HCT116 (cell line): ENCODE measurements around the gene TAS1R1. TPM values are rescaled to one million over a fixed set of nuclear protein-coding genes. Genes with fewer than 3 reads are reported as not detected.

ENCODE experiments used
- ATAC-seq: fragments of 200-7000 bp; cut with Tn5 transposase; 2 replicates; pipeline ENCODE4 v1.9.1; 2020; ENCODE audit warnings: mild to moderate bottlenecking, moderate library complexity
- BruUV-seq: library from RNA; stranded (reverse); fragments of 400-500 nt; replicated peaks from 2 replicates; lab custom pipeline; 2021; lab: Mats Ljungman, UMichigan
- CTCF ChIA-PET: fragments of 300-600 bp; sonication (Branson Sonifier 250); formaldehyde crosslinking; loops from one replicate; lab custom pipeline; 2021; ENCODE audit warnings: antibody characterized with exemption; lab: Charles Lee
- POLR2A ChIA-PET: fragments of 300-600, 350-600 bp; sonication (Branson Sonifier 250); formaldehyde crosslinking; loops from one replicate; lab custom pipeline; 2021; ENCODE audit warnings: antibody characterized with exemption; lab: Charles Lee
- RAD21 ChIA-PET, 2 experiments: fragments of 300-600 bp; sonication (Branson Sonifier 250); formaldehyde crosslinking; loops; one replicate each; lab custom pipeline; 2023; ENCODE audit warnings: low total read pairs in 2 of 2; ENCODE audit not compliant: uncharacterized antibody in 2 of 2, unreplicated experiment in 2 of 2, low non-redundant PET in 1 of 2; lab: Charles Lee
- DNase-seq: peaks from one replicate; pipeline ENCODE4 v3.0.0-alpha.2; 2010; ENCODE audit warnings: low read depth, low spot score
- H2AFZ ChIP-seq: fragments of 200-600 bp; shearing (Covaris generic), sonication (generic); 2 replicates; pipeline ENCODE4 v1.6.1; 2017; ENCODE audit warnings: low read depth, mixed run types, mixed read lengths, antibody characterized with exemption, low read length; ENCODE audit not compliant: poor library complexity, severe bottlenecking
- H3K27ac ChIP-seq: 2 replicates; pipeline ENCODE4 v1.5.1; 2012; ENCODE audit warnings: low read depth, low read length
- H3K27me3 ChIP-seq: fragments of 200-600 bp; sonication (generic); 2 replicates; pipeline ENCODE4 v1.6.1; 2016; ENCODE audit warnings: mixed run types, low read length, mixed read lengths; ENCODE audit not compliant: insufficient read depth
- H3K36me3 ChIP-seq, 2 experiments: fragments of 200-500 bp in 1 of 2; fragments of 200-600 bp in 1 of 2; sonication (Bioruptor generic) in 1 of 2; sonication (generic) in 1 of 2; 2 replicates each; pipeline versions ENCODE4 v1.5.1 to v1.6.1; 2014 to 2016; ENCODE audit warnings: low read length in 2 of 2, inconsistent platforms in 1 of 2, mixed read lengths in 1 of 2, mixed run types in 1 of 2; ENCODE audit not compliant: insufficient read depth in 2 of 2, control insufficient read depth in 1 of 2
- H3K4me1 ChIP-seq, 2 experiments: fragments of 200-600 bp in 1 of 2; sonication (generic) in 1 of 2; 2 replicates each; pipeline versions ENCODE4 v1.5.1 to v1.6.1; 2012 to 2017; ENCODE audit warnings: low read length in 2 of 2, inconsistent platforms in 1 of 2, mild to moderate bottlenecking in 1 of 2, mixed read lengths in 1 of 2, mixed run types in 1 of 2, moderate library complexity in 1 of 2; ENCODE audit not compliant: insufficient read depth in 2 of 2, control insufficient read depth in 1 of 2
- H3K4me2 ChIP-seq: fragments of 200-600 bp; sonication (generic); 2 replicates; pipeline ENCODE4 v1.6.1; 2017; ENCODE audit warnings: mixed run types, low read length, mixed read lengths
- H3K4me3 ChIP-seq, 2 experiments: fragments of 200-600 bp in 1 of 2; sonication (generic) in 1 of 2; replicated peaks in 1 of 2; 2 replicates each; pipeline ENCODE4 v1.5.1; 2011 to 2016; ENCODE audit warnings: low read length in 2 of 2, control low read depth in 1 of 2, low read depth in 1 of 2, mild to moderate bottlenecking in 1 of 2, mixed read lengths in 1 of 2, mixed run types in 1 of 2
- H3K79me2 ChIP-seq: fragments of 200-600 bp; sonication (generic); 2 replicates; pipeline ENCODE4 v1.6.1; 2017; ENCODE audit warnings: mild to moderate bottlenecking, mixed run types, low read length, moderate library complexity, mixed read lengths; ENCODE audit not compliant: insufficient read depth
- H3K9ac ChIP-seq: fragments of 200-600 bp; sonication (generic); 2 replicates; pipeline ENCODE4 v1.6.1; 2016; ENCODE audit warnings: low read length, mixed read lengths
- H3K9me2 ChIP-seq: fragments of 200-600 bp; sonication (generic), shearing (Covaris generic); 2 replicates; pipeline ENCODE4 v1.6.1; 2017; ENCODE audit warnings: mixed run types, mild to moderate bottlenecking, moderate library complexity; ENCODE audit not compliant: insufficient read depth
- H3K9me3 ChIP-seq, 2 experiments: fragments of 200-500 bp in 1 of 2; fragments of 200-600 bp in 1 of 2; sonication (Bioruptor generic) in 1 of 2; sonication (generic) in 1 of 2; 2 replicates each; pipeline ENCODE4 v1.6.1; 2014 to 2017; ENCODE audit warnings: low read length in 2 of 2, mixed read lengths in 2 of 2, inconsistent platforms in 1 of 2, low read depth in 1 of 2, mild to moderate bottlenecking in 1 of 2, mixed run types in 1 of 2, moderate library complexity in 1 of 2; ENCODE audit not compliant: control insufficient read depth in 1 of 2, insufficient read depth in 1 of 2
- H4K20me1 ChIP-seq: fragments of 200-600 bp; sonication (generic), shearing (Covaris generic); 2 replicates; pipeline ENCODE4 v1.6.1; 2017; ENCODE audit warnings: mixed run types, mild to moderate bottlenecking, moderate library complexity; ENCODE audit not compliant: insufficient read depth
- EGR1 ChIP-seq: IDR thresholded peaks from 2 replicates; pipeline ENCODE4 v1.6.1; 2012; ENCODE audit warnings: low read depth
- EZH2phosphoT487 ChIP-seq: fragments of 200-600 bp; IDR thresholded peaks from 2 replicates; pipeline ENCODE4 v1.6.1; 2018; ENCODE audit warnings: antibody characterized with exemption, borderline replicate concordance
- FOSL1 ChIP-seq: IDR thresholded peaks from 2 replicates; pipeline ENCODE4 v1.6.1; 2012; ENCODE audit warnings: low read depth
- POLR2A ChIP-seq: IDR thresholded peaks from 2 replicates; pipeline ENCODE4 v1.7.0; 2011; ENCODE audit warnings: borderline replicate concordance; ENCODE audit not compliant: insufficient read depth, insufficient read length; ENCODE audit errors: extremely low read depth
- POLR2AphosphoS5 ChIP-seq: IDR thresholded peaks from 2 replicates; pipeline ENCODE4 v1.6.1; 2011; ENCODE audit warnings: mild to moderate bottlenecking, low read depth, low read length, moderate library complexity
- TCF7L2 ChIP-seq: IDR thresholded peaks from 2 replicates; pipeline ENCODE4 v1.7.0; 2011; ENCODE audit warnings: borderline replicate concordance, inconsistent platforms; ENCODE audit not compliant: insufficient read depth, insufficient read length; ENCODE audit errors: extremely low read depth
- intact Hi-C: fragments of 100-400 bp; cut with micrococcal nuclease; formaldehyde crosslinking; loops from 2 replicates; pipeline ENCODE4 v1.10.0; 2022
- total RNA-seq: library from RNA; stranded (reverse); gene quantifications from one replicate; pipeline ENCODE4 v1.2.1, GENCODE V29; 2021; ENCODE audit not compliant: unreplicated experiment
- TF ChIP-seq, protein P1 (sequence below): IDR thresholded peaks from 2 replicates; pipeline ENCODE4 v1.6.1; 2012; ENCODE audit warnings: low read depth
- TF ChIP-seq, protein P2 (sequence below): IDR thresholded peaks from 2 replicates; pipeline ENCODE4 v1.6.1; 2011; ENCODE audit warnings: mild to moderate bottlenecking, low read length, moderate library complexity; ENCODE audit not compliant: insufficient replicate concordance; ENCODE audit errors: extremely low read depth

TAS1R1 gene
- total RNA-seq, 1 experiment from 2014 or later = not detected

GRCh38 chr1:6528492-6528891, 26.6 kb upstream of the TAS1R1 start:
- no peaks in the 10 kb centered on the region for H3K27me3 ChIP-seq
- no peaks in the 10 kb centered on the region for H4K20me1 ChIP-seq
- no peak for DNase-seq
- RAD21 ChIA-PET = no interaction called here
- peaks cover 0 to 4% of the 10 kb centered on the region in 2 experiments; a peak in 1 of 4 replicates for H3K4me1 ChIP-seq
- no peak for TF ChIP-seq EZH2phosphoT487
- no peak for TF ChIP-seq POLR2A
- no peak for TF ChIP-seq POLR2AphosphoS5
- TF ChIP-seq, protein P1, sequence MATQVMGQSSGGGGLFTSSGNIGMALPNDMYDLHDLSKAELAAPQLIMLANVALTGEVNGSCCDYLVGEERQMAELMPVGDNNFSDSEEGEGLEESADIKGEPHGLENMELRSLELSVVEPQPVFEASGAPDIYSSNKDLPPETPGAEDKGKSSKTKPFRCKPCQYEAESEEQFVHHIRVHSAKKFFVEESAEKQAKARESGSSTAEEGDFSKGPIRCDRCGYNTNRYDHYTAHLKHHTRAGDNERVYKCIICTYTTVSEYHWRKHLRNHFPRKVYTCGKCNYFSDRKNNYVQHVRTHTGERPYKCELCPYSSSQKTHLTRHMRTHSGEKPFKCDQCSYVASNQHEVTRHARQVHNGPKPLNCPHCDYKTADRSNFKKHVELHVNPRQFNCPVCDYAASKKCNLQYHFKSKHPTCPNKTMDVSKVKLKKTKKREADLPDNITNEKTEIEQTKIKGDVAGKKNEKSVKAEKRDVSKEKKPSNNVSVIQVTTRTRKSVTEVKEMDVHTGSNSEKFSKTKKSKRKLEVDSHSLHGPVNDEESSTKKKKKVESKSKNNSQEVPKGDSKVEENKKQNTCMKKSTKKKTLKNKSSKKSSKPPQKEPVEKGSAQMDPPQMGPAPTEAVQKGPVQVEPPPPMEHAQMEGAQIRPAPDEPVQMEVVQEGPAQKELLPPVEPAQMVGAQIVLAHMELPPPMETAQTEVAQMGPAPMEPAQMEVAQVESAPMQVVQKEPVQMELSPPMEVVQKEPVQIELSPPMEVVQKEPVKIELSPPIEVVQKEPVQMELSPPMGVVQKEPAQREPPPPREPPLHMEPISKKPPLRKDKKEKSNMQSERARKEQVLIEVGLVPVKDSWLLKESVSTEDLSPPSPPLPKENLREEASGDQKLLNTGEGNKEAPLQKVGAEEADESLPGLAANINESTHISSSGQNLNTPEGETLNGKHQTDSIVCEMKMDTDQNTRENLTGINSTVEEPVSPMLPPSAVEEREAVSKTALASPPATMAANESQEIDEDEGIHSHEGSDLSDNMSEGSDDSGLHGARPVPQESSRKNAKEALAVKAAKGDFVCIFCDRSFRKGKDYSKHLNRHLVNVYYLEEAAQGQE = no peak
- TF ChIP-seq, all 23 proteins: peak for 0
- H3K9me2 ChIP-seq = no peaks in the 10 kb centered on the region
- no peak overlapping the region for H3K27ac ChIP-seq
- peaks cover 35 to 54% of the 10 kb centered on the region in 2 experiments for H3K36me3 ChIP-seq
- H3K4me3 ChIP-seq = no peak overlapping the region
- H3K4me2 ChIP-seq = no peak overlapping the region
- no peak overlapping the region for H3K9ac ChIP-seq
- intact Hi-C loops = no loop called here
- no peak for ATAC-seq
- no TSS peak for BruUV-seq
- H3K9me3 ChIP-seq = no peaks in the 10 kb centered on the region
- POLR2A ChIA-PET = no interaction called here
- no peak overlapping the region for H2AFZ ChIP-seq
- H3K79me2 ChIP-seq = peaks cover 2% of the 10 kb centered on the region; the same call in 1 of the 2 replicates
- CTCF ChIA-PET = no interaction called here

- POLR2A ChIA-PET = no interaction called here
- H3K36me3 ChIP-seq = peaks cover 30 to 62% of the 10 kb centered on the region in 2 experiments
- no peak for TF ChIP-seq FOSL1
- TF ChIP-seq, protein P2, sequence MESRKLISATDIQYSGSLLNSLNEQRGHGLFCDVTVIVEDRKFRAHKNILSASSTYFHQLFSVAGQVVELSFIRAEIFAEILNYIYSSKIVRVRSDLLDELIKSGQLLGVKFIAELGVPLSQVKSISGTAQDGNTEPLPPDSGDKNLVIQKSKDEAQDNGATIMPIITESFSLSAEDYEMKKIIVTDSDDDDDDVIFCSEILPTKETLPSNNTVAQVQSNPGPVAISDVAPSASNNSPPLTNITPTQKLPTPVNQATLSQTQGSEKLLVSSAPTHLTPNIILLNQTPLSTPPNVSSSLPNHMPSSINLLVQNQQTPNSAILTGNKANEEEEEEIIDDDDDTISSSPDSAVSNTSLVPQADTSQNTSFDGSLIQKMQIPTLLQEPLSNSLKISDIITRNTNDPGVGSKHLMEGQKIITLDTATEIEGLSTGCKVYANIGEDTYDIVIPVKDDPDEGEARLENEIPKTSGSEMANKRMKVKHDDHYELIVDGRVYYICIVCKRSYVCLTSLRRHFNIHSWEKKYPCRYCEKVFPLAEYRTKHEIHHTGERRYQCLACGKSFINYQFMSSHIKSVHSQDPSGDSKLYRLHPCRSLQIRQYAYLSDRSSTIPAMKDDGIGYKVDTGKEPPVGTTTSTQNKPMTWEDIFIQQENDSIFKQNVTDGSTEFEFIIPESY = no peak
- TF ChIP-seq, protein P1 = no peak
- no peak for TF ChIP-seq TCF7L2
- TF ChIP-seq EGR1 = no peak
- no peak for TF ChIP-seq POLR2A
Observed at GRCh38 chr1:6530504-6531160, 24.5 kb upstream of the TAS1R1 start.

More at GRCh38 chr1:6530504-6531160, 24.5 kb upstream of the TAS1R1 start:
- no peak overlapping the region for H3K4me2 ChIP-seq
- H3K9ac ChIP-seq = no peak overlapping the region
- BruUV-seq = no TSS peak
- H3K4me3 ChIP-seq = no peak overlapping the region
- ChIA-PET RAD21 (no interaction called here), CTCF (no interaction called here)
- H3K27me3 ChIP-seq = no peaks in the 10 kb centered on the region
- DNase-seq (no peak), ATAC-seq (no peak)
- H3K27ac ChIP-seq = no peak overlapping the region
- intact Hi-C loops = no loop called here
- no peaks in the 10 kb centered on the region for H3K9me2 ChIP-seq
- no peaks in the 10 kb centered on the region for H3K4me1 ChIP-seq
- no peaks in the 10 kb centered on the region for H3K9me3 ChIP-seq
- H3K79me2 ChIP-seq = peaks cover 16% of the 10 kb centered on the region
- H4K20me1 ChIP-seq = no peaks in the 10 kb centered on the region
- H2AFZ ChIP-seq = no peak overlapping the region
